Central memory CD8-positive, alpha-beta T cell (primary cell): ENCODE results near the gene RAMP3.

Experiments used
- ATAC-seq: fragments of 150-1000 bp; cut with Tn5 transposase; replicated peaks from 2 replicates; pipeline ENCODE4 v1.10.0; 2022; ENCODE audit warnings: mild to moderate bottlenecking, moderate FRiP score, moderate number of reproducible peaks; ENCODE audit not compliant: poor library complexity, severe bottlenecking; ENCODE audit errors: extremely low read depth
- DNase-seq, 2 donors: peaks; one replicate each; pipeline ENCODE4 v3.0.0; 2021; ENCODE audit warnings: low spot score in 2 of 2
- H3K27ac Mint-ChIP-seq: one replicate; pipeline ENCODE4 v1.8.0; 2022; ENCODE audit warnings: low read depth, mild to moderate bottlenecking, moderate library complexity, mixed read lengths
- H3K27me3 Mint-ChIP-seq: one replicate; pipeline ENCODE4 v1.8.0; 2022; ENCODE audit warnings: mixed read lengths
- H3K36me3 Mint-ChIP-seq: one replicate; pipeline ENCODE4 v1.8.0; 2022; ENCODE audit warnings: mild to moderate bottlenecking, moderate library complexity, mixed read lengths; ENCODE audit not compliant: insufficient read depth
- H3K4me1 Mint-ChIP-seq: one replicate; pipeline ENCODE4 v1.8.0; 2022; ENCODE audit warnings: mixed read lengths
- H3K4me3 Mint-ChIP-seq: one replicate; pipeline ENCODE4 v1.8.0; 2022; ENCODE audit warnings: mild to moderate bottlenecking, moderate library complexity, mixed read lengths
- H3K9me3 Mint-ChIP-seq: one replicate; pipeline ENCODE4 v1.8.0; 2022; ENCODE audit warnings: mixed read lengths

Gene RAMP3

GRCh38 chr7:45180084-45180986 lies 22.7 kb downstream of the RAMP3 start:
- no peak for DNase-seq
- ATAC-seq = no peak
- H3K27me3 Mint-ChIP-seq = peaks cover 52% of the 10 kb centered on the region
- H3K4me3 Mint-ChIP-seq = no peak overlapping the region
- no peaks in the 10 kb centered on the region for H3K36me3 Mint-ChIP-seq
- H3K4me1 Mint-ChIP-seq = no peaks in the 10 kb centered on the region
- H3K27ac Mint-ChIP-seq = no peak overlapping the region
- no peaks in the 10 kb centered on the region for H3K9me3 Mint-ChIP-seq

DNA sequence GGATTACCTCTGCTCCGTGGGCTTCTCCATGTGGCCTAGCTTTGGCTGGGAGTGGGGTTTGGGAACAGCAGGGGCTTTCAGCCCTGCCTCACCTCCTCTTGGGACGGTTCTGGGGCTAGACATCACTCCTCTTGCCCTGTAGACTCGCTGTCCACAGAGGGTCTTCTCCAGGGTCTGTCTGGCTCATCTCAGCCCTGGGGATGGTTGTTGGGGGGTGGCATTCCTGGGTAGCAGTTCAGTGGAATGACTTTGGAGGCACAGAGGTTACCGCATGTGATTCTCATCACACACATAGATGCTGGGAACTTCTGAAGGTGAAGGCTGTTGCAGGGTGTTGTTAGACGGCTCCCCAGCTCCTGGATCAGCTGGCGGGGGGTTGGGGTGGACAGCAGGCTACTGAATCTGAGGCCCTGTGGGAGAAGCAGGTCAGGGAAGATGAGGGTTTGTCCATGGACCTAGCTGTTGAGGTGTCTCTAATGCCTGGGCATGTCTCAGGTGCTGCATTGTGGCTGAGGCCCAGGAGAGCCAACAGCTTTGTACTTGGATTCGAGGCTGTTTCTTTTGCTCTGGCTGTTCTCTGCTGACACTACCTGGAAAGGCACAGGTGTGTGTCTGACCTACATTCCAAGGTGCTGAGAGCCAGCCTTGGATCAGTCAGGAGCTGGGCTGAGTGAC lies 23.8 kb downstream of the RAMP3 start:
- H3K4me3 Mint-ChIP-seq = no peak overlapping the region
- no peaks in the 10 kb centered on the region for H3K36me3 Mint-ChIP-seq
- no peaks in the 10 kb centered on the region for H3K4me1 Mint-ChIP-seq
- no peaks in the 10 kb centered on the region for H3K9me3 Mint-ChIP-seq
- ATAC-seq (no peak), DNase-seq (no peak)
- no peak overlapping the region for H3K27ac Mint-ChIP-seq
- peaks cover 45% of the 10 kb centered on the region for H3K27me3 Mint-ChIP-seq

GRCh38 chr7:45181991-45182855 lies 24.6 kb downstream of the RAMP3 start:
- H3K27me3 Mint-ChIP-seq = peaks cover 51% of the 10 kb centered on the region
- no peaks in the 10 kb centered on the region for H3K4me1 Mint-ChIP-seq
- DNase-seq = no peak

GRCh38 chr7:45182856-45183710 lies 25.5 kb downstream of the RAMP3 start:
- peaks cover 49% of the 10 kb centered on the region for H3K27me3 Mint-ChIP-seq
- H3K9me3 Mint-ChIP-seq = no peaks in the 10 kb centered on the region
- H3K36me3 Mint-ChIP-seq = no peaks in the 10 kb centered on the region
- DNase-seq (no peak), ATAC-seq (no peak)
- H3K4me3 Mint-ChIP-seq = no peak overlapping the region
- H3K4me1 Mint-ChIP-seq = no peaks in the 10 kb centered on the region
- H3K27ac Mint-ChIP-seq = no peak overlapping the region

More at GRCh38 chr7:45181991-45182855, 24.6 kb downstream of the RAMP3 start:
- no peak overlapping the region for H3K4me3 Mint-ChIP-seq
- no peaks in the 10 kb centered on the region for H3K36me3 Mint-ChIP-seq
- no peak for ATAC-seq
- no peak overlapping the region for H3K27ac Mint-ChIP-seq
- H3K9me3 Mint-ChIP-seq = no peaks in the 10 kb centered on the region

GRCh38 chr7:45183711-45184210 lies 26.2 kb downstream of the RAMP3 start:
- no peaks in the 10 kb centered on the region for H3K9me3 Mint-ChIP-seq
- ATAC-seq = no peak
- no peak for DNase-seq
- no peaks in the 10 kb centered on the region for H3K36me3 Mint-ChIP-seq
- no peaks in the 10 kb centered on the region for H3K4me1 Mint-ChIP-seq
- no peak overlapping the region for H3K27ac Mint-ChIP-seq
- H3K4me3 Mint-ChIP-seq = no peak overlapping the region
- peaks cover 42% of the 10 kb centered on the region for H3K27me3 Mint-ChIP-seq

DNA sequence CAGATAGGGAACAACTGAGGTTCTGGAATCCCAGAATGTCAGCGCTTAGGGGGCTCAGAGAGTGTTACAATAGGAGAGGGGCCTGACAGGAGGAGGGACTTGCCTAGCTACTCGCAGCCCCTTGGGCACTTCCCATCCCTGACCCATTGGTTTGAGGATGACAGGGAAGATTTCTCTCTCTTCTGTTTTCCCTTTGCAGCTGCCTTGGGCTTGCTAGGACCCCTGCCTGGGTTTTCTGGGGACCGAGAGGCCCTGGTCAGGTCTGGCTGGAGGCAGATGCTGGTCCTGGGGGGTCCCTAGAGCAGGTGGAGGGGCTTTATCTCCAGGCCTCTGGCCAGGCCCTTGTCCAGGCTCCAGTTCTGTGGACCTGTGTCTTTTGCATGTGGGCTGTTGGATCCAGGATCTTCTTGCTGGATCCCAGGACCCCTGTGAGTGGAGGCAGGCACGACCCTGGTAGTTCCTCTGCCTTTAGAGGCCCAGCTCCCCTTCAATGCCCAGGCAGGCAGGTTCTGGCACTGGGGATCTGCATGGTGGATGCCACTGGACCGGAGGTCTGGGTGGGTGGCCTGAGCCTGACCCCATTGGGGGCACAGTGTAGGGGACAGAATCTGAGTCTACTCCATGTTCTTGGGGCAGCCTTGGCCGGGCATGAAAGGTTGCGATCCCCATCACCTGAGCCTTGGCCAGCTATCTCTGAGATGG lies 26.9 kb downstream of the RAMP3 start:
- Mint-ChIP-seq H3K27me3 (peaks cover 41% of the 10 kb centered on the region), H3K36me3 (no peaks in the 10 kb centered on the region), H3K9me3 (no peaks in the 10 kb centered on the region), H3K27ac (no peak overlapping the region), H3K4me3 (no peak overlapping the region), H3K4me1 (no peaks in the 10 kb centered on the region)
- DNase-seq = no peak
- no peak for ATAC-seq

GRCh38 chr7:45185028-45185863 lies 27.7 kb downstream of the RAMP3 start:
- ATAC-seq (no peak), DNase-seq (no peak)
- Mint-ChIP-seq H3K9me3 (no peaks in the 10 kb centered on the region), H3K27me3 (peaks cover 38% of the 10 kb centered on the region), H3K36me3 (no peaks in the 10 kb centered on the region), H3K27ac (no peak overlapping the region), H3K4me1 (no peaks in the 10 kb centered on the region), H3K4me3 (no peak overlapping the region)

GRCh38 chr7:45185864-45186250 lies 28.3 kb downstream of the RAMP3 start:
- DNase-seq (no peak), ATAC-seq (no peak)
- Mint-ChIP-seq H3K27me3 (peaks cover 35% of the 10 kb centered on the region), H3K9me3 (no peaks in the 10 kb centered on the region), H3K4me1 (no peaks in the 10 kb centered on the region), H3K4me3 (no peak overlapping the region), H3K36me3 (no peaks in the 10 kb centered on the region), H3K27ac (no peak overlapping the region)

DNA sequence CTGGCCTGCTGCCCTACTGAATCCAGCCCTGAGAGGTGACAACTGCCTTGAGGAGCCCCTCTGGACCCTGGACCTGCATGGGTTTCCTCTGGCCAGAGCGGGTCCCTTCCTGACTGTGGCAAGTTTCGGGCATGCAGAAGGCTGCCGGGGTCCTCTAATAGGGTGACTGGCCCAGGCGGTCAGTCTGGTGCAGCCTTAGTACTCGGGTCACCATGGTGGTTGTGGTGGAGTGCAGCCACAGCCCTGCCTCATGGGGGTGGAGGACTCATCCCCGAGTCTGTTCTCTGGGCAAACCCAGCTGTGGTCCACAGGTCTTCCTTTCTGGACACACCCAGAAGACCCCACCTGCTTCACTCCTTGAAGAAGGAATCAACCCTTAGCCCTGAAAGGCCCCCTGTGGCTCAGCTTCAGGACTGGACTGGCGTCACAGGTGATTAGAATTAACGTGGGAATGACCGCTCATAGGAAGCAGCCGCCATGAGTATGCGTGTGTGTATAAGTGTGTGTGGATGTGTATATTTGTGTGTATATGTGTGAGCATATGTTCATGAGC lies 28.7 kb downstream of the RAMP3 start:
- Mint-ChIP-seq H3K4me1 (no peaks in the 10 kb centered on the region), H3K27ac (no peak overlapping the region), H3K9me3 (no peaks in the 10 kb centered on the region), H3K4me3 (no peak overlapping the region), H3K27me3 (peaks cover 36% of the 10 kb centered on the region), H3K36me3 (no peaks in the 10 kb centered on the region)
- DNase-seq (no peak), ATAC-seq (no peak)

DNA sequence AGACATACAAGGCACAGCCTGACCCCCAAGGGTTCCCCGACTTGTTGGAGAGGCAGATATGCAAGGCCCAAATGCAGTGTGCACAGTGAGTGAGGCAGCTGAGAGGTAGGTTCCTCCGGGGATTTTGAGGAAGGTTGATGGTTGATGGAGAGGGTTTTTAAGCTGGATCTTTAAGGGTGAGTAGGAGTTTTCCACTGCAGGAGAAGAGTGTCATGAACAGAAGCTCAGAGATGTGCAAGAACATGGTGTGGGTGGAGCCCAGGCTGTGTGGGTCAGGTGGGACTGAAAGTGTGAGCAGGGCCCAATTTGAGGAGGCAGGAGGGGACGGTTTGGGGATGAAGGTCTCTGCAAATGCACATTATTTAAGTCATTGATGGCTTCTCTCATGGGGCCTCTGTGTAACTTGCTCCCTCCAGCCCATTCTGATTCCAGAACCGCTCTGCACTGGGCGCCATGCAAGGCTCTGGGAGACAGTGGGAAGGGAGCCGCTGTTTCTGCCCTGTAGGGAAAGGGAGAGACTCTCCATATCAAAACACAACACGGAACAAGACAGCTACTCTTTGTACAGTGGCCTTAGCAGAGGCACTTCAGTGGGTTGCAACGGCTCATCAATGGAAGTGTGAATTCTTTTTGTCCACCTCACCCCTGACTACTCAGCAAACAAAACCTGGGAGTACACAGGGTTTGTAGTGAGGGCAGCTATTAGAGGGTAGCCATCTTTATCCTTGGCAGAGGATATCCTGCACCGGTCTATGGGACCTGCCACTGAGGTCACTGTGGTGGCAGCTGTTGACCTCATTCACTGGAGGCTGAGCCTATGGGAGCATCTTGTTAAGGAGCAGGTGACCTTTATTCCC lies 29.7 kb downstream of the RAMP3 start:
- Mint-ChIP-seq H3K27me3 (peaks cover 38% of the 10 kb centered on the region), H3K27ac (no peak overlapping the region), H3K4me3 (no peak overlapping the region), H3K4me1 (no peaks in the 10 kb centered on the region), H3K9me3 (no peaks in the 10 kb centered on the region), H3K36me3 (no peaks in the 10 kb centered on the region)
- ATAC-seq (no peak), DNase-seq (no peak)
